Measurements from ENCODE around the gene C1orf210.

- TF ChIP-seq ZFX (CRISPR knock-in tag; IDR thresholded peaks at IDR 0.05; ENCODE audit: low read depth): no peak
- no peak for TF ChIP-seq SP1 (IDR thresholded peaks at IDR 0.05)
- TF ChIP-seq SP1 (CRISPR knock-in tag; IDR thresholded peaks at IDR 0.05): no peak
- TF ChIP-seq XBP1 (CRISPR knock-in tag; IDR thresholded peaks at IDR 0.05): no peak
Measured at GRCh38 chr1:43294761-43295160, 9.4 kb upstream of the C1orf210 start.
